Vagina (tissue), 2 donors: Measurements from ENCODE around the gene LCMT1. TPM values are rescaled to one million over a fixed set of nuclear protein-coding genes. Genes with fewer than 3 reads are reported as not detected.

Experiments
- DNase-seq, 2 donors: peaks; one replicate each; pipeline ENCODE4 v3.0.0-alpha.2; 2017; ENCODE audit errors: extremely low spot score in 2 of 2
- H3K27ac ChIP-seq: fragments of 200-600 bp; sonication (generic); one replicate; pipeline ENCODE4 v1.5.1; 2019
- H3K27me3 ChIP-seq: fragments of 200-600 bp; sonication (generic); one replicate; pipeline ENCODE4 v1.5.1; 2019
- H3K36me3 ChIP-seq, 2 donors: fragments of 200-600 bp; sonication (generic); one replicate each; pipeline ENCODE4 v1.5.1; 2017 to 2019
- H3K4me1 ChIP-seq: fragments of 200-600 bp; sonication (generic); one replicate; pipeline ENCODE4 v1.5.1; 2019
- H3K4me3 ChIP-seq, 2 donors: fragments of 200-600 bp; sonication (generic); 1 replicate in 1 of 2; 2 replicates in 1 of 2; pipeline ENCODE4 v1.5.1; 2016 to 2019
- H3K9me3 ChIP-seq: fragments of 200-600 bp; sonication (generic); one replicate; pipeline ENCODE4 v1.5.1; 2019
- POLR2A ChIP-seq, 2 donors: fragments of 450-650 bp; IDR thresholded peaks; one replicate each; pipeline ENCODE4 v1.6.1; 2017; ENCODE audit warnings: antibody characterized with exemption in 2 of 2, mild to moderate bottlenecking in 2 of 2, moderate library complexity in 2 of 2
- POLR2AphosphoS5 ChIP-seq, 2 donors: sonication (generic); formaldehyde crosslinking; IDR thresholded peaks; one replicate each; pipeline ENCODE4 v1.9.0; 2017; ENCODE audit warnings: antibody characterized with exemption in 2 of 2, mild to moderate bottlenecking in 2 of 2, low read depth in 1 of 2; ENCODE audit not compliant: insufficient read depth in 1 of 2
- intact Hi-C: fragments of 100-400 bp; cut with DNase I; formaldehyde crosslinking; loops from one replicate; pipeline ENCODE4 v1.15.1; 2023
- total RNA-seq: library from RNA; depleted of rRNA; stranded (reverse); fragments of >200 nt; gene quantifications from one replicate; pipeline ENCODE4 v1.2.3, GENCODE V29; 2016
- TF ChIP-seq, protein P1 (sequence below), 3 experiments: fragments of 450-650 bp in 2 of 3; fragments of 200-600 bp in 1 of 3; sonication (generic) in 1 of 3; IDR thresholded peaks; one replicate each; pipeline ENCODE4 v1.5.1; 2017 to 2019; ENCODE audit warnings: antibody characterized with exemption in 3 of 3, mild to moderate bottlenecking in 2 of 3, moderate library complexity in 2 of 3

The LCMT1 gene
- total RNA-seq, 1 donor from 2014 or later = 29.2 TPM

DNA sequence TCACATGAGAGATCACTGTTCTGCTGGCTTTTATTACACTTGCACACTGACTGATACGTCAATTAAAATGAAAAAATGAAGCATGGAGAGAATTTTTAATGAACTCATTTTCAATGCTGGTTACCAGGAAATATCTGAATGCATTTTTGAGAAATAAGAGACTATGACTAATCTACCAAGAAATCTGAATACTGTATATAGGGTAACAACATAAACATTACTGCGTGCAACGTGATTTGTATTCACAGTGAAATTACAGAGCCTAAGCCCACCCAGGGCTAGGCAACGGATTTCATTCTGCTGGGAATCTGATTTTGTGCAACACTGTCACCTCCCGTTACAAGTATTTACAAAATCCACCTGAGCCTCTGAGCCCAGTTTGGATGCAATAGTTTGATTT is 23.8 kb upstream of the LCMT1 start:
- Histone ChIP-seq H3K27ac (no peak overlapping the region), H3K27me3 (no peaks in the 10 kb centered on the region), H3K9me3 (no peaks in the 10 kb centered on the region), H3K4me1 (no peaks in the 10 kb centered on the region), H3K4me3 (no peak overlapping the region), H3K36me3 (no peaks in the 10 kb centered on the region)
- intact Hi-C loops = no loop called here
- TF ChIP-seq, protein P1, sequence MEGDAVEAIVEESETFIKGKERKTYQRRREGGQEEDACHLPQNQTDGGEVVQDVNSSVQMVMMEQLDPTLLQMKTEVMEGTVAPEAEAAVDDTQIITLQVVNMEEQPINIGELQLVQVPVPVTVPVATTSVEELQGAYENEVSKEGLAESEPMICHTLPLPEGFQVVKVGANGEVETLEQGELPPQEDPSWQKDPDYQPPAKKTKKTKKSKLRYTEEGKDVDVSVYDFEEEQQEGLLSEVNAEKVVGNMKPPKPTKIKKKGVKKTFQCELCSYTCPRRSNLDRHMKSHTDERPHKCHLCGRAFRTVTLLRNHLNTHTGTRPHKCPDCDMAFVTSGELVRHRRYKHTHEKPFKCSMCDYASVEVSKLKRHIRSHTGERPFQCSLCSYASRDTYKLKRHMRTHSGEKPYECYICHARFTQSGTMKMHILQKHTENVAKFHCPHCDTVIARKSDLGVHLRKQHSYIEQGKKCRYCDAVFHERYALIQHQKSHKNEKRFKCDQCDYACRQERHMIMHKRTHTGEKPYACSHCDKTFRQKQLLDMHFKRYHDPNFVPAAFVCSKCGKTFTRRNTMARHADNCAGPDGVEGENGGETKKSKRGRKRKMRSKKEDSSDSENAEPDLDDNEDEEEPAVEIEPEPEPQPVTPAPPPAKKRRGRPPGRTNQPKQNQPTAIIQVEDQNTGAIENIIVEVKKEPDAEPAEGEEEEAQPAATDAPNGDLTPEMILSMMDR (IDR thresholded peaks at IDR 0.05) = no peak
- TF ChIP-seq POLR2A (IDR thresholded peaks at IDR 0.05) (no peak), POLR2AphosphoS5 (IDR thresholded peaks at IDR 0.05; ENCODE audit: insufficient read depth in 1 of 2, low read depth in 1 of 2) (no peak)
- DNase-seq = no peak

DNA sequence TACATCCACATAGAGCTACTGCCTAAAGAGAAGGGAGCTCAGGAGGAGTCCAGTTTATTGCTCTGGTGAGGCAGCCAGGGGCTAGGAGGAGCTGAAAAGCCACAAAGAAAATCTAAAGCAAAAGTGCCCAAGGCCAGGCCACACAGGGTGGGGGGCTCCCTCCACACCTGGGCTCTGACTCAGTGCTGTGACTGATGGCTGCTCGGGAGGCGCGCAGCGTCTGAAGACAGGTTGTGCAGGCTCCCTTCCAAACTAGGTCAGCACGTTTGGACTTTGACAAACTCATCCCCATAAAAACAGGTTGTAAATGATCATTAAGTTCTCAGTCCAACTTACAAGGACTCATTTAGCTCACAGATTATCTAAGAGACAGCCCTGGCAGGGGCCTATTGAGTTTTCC is 22.2 kb upstream of the LCMT1 start:
- H3K36me3 ChIP-seq = no peaks in the 10 kb centered on the region
- intact Hi-C loops = no loop called here
- no peak overlapping the region for H3K27ac ChIP-seq
- no peak for DNase-seq
- TF ChIP-seq POLR2AphosphoS5 (IDR thresholded peaks at IDR 0.05; ENCODE audit: insufficient read depth in 1 of 2, low read depth in 1 of 2) (no peak), POLR2A (IDR thresholded peaks at IDR 0.05) (no peak)
- H3K27me3 ChIP-seq = no peaks in the 10 kb centered on the region
- no peaks in the 10 kb centered on the region for H3K4me1 ChIP-seq
- H3K4me3 ChIP-seq = no peak overlapping the region
- no peaks in the 10 kb centered on the region for H3K9me3 ChIP-seq

DNA sequence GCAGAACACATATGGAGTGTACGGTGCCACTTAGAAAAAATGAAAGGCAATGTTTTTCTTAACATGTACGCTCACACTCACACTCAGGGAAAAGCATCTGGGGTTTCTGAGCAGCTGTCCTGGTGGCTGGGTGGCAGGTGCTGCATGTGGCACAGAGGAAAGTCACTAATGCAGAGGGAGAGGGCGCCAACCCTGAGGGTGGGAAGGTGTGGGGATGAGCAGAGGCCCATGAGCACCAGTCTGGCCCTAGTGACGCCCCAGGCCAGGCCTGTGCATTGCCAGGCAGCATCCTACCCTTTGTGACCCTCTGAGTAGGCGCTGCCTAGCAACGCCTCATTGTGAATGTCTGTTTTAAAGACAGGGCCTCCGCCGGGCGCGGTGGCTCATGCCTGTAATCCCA is 19.1 kb upstream of the LCMT1 start:
- DNase-seq = no peak
- intact Hi-C loops = no loop called here
- TF ChIP-seq POLR2AphosphoS5 (IDR thresholded peaks at IDR 0.05; ENCODE audit: insufficient read depth in 1 of 2, low read depth in 1 of 2) = no peak
- TF ChIP-seq POLR2A (IDR thresholded peaks at IDR 0.05) = no peak
- TF ChIP-seq, protein P1 (IDR thresholded peaks at IDR 0.05) = no peak

DNA sequence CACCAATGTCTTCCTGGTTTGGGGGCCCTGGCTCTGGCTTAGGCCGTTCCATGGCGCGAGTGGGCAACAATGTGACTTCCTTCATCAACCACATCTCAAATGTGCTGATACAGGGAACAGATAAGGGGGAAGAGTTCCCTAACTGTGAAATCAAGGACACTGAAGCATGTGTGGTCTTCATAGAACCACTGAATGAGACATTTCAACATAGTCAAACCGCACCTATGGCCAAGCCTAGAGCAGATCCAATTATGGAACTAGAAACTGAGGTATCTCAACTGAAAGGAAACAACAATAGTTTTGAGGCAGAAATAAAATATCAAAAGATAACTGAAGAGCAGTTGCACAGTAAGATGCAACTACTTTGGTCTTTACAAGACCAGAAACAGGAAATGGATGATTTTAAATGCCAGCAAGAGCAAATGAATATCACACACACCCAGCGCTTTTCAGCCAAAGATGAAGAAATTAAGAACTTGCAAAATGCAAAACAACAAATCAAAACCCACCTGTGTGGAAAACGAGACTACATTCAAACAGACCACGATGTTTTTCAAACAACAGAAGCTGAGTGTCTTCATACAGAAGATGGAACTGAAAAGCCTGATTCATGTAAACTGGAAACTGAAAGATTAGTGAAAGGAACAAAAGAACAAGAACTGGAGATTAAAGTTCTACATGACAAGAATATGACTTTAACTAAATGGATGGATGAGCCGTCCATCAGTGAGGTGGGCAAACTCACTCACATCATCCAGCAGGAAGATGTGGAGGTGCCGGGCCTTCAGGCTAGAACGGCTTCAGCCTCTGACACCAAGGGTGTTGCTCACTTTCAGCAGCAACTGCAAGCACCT is 18.1 kb upstream of the LCMT1 start:
- Histone ChIP-seq H3K4me1 (no peaks in the 10 kb centered on the region), H3K27ac (no peak overlapping the region), H3K27me3 (no peaks in the 10 kb centered on the region), H3K36me3 (no peaks in the 10 kb centered on the region), H3K4me3 (no peak overlapping the region), H3K9me3 (no peaks in the 10 kb centered on the region)
- DNase-seq = no peak
- intact Hi-C loops = no loop called here
- TF ChIP-seq, protein P1 (IDR thresholded peaks at IDR 0.05) = no peak
- TF ChIP-seq POLR2AphosphoS5 (IDR thresholded peaks at IDR 0.05; ENCODE audit: insufficient read depth in 1 of 2, low read depth in 1 of 2) = no peak
- no peak for TF ChIP-seq POLR2A (IDR thresholded peaks at IDR 0.05)

More for the DNA sequence above, 19.1 kb upstream of the LCMT1 start:
- H3K9me3 ChIP-seq = no peaks in the 10 kb centered on the region
- H3K27ac ChIP-seq = no peak overlapping the region
- no peaks in the 10 kb centered on the region for H3K27me3 ChIP-seq
- H3K4me1 ChIP-seq = no peaks in the 10 kb centered on the region
- H3K4me3 ChIP-seq = no peak overlapping the region
- no peaks in the 10 kb centered on the region for H3K36me3 ChIP-seq

DNA sequence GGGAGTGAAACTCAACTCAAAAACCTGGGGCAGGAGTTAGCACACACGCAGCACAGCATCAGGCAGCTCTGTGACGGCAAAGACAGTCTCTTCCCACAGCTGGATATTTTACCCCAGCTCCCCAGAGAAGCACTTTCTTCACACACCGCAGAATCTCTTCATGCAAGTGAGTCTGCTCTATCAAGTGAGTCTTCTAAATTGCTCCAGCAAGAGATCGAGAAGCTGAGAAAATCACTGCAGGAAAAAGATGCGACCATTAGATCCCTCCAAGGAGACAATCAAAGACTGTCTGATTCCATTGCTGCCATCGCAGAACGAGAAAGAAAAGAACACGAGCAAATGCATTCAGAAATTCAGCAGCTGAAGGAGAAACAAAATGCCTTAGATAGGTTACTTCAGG is 16.9 kb upstream of the LCMT1 start:
- no peaks in the 10 kb centered on the region for H3K36me3 ChIP-seq
- DNase-seq = no peak
- no peak overlapping the region for H3K27ac ChIP-seq
- no peak overlapping the region for H3K4me3 ChIP-seq
- H3K27me3 ChIP-seq = no peaks in the 10 kb centered on the region
- no peak for TF ChIP-seq POLR2AphosphoS5 (IDR thresholded peaks at IDR 0.05; ENCODE audit: insufficient read depth in 1 of 2, low read depth in 1 of 2)
- TF ChIP-seq, protein P1 (IDR thresholded peaks at IDR 0.05) = no peak
- TF ChIP-seq POLR2A (IDR thresholded peaks at IDR 0.05) = no peak
- no peaks in the 10 kb centered on the region for H3K9me3 ChIP-seq
- intact Hi-C loops = no loop called here
- no peaks in the 10 kb centered on the region for H3K4me1 ChIP-seq
